Left forelimb (tissue), 1 donor: ENCODE results near the gene IYD.
"Not testable (repeated sequence)": the region's sequence is repeated elsewhere in the genome, so short reads cannot be mapped to it uniquely, and the experiment has no call there.

Experiments used
- DNase-seq: peaks from one replicate; pipeline ENCODE4 v3.0.0-alpha.2; 2018; ENCODE audit warnings: low spot score

Gene IYD

GRCh38 chr6:150430815-150431214, 62.0 kb downstream of the IYD start:
- no peak for DNase-seq

GRCh38 chr6:150435360-150435759, 66.5 kb downstream of the IYD start:
- DNase-seq, result no peak

GRCh38 chr6:150435832-150436231, 67.0 kb downstream of the IYD start:
- no peak for DNase-seq

DNA sequence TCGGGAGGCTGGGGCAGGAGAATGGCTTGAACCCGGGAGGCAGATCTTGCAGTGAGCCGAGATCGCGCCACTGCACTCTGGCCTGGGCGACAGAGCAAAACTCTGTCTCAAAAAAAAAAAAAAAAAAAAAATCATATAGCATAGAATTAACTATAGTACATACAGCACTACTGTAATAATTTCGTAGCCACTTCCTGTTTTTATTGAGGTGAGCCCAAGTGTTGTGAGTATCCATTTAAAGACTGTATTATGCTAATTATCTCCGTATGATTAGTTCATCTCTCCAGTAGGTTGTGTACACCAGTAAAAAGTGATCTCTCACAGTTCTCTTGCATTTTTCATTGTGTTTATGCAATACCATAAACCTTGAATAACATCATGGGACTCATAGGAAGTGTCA, 70.6 kb downstream of the IYD start:
- no peak for DNase-seq

GRCh38 chr6:150443621-150444020, 74.8 kb downstream of the IYD start:
- no peak for DNase-seq

DNA sequence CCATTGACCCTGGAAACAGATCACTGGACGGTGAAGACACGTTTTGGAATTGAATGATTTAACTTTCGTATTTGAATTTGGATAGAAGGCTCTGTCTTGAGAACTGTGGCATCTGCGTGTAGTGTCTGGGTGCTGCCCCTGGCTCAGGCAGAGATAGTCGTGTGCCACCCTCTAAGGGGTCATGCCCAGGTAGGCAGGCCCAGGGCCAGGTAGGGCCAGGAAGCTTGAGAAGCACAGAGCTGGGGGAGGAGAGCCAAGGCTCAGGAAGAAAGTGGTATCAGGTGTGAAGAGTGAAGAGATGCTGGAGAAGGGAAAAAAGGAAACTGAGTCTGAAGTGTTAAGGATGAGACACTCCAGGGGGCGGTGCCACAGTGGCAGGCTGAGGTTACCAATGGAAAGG, 75.5 kb downstream of the IYD start:
- DNase-seq, result no peak

GRCh38 chr6:150445486-150445885, 76.7 kb downstream of the IYD start:
- DNase-seq, result no peak

GRCh38 chr6:150448221-150448620, 79.4 kb downstream of the IYD start:
- DNase-seq, result no peak

DNA sequence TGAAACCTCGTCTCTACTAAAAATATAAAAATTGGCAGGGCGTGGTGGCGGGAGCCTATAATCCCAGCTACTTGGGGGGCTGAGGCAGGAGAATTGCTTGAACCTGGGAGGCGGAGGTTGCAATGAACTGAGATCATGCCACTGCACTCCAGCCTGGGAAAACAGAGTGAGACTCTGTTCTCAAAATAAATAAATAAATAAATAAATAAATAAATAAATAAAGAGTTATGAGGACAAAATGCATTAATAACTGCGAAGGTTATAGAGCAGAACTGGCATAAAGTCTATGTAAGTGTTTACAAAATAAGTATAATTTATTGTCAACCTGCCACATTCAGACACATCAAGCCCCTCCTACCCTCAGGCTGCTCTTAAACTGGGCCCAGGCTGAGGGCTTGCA, 80.2 kb downstream of the IYD start:
- not testable (repeated sequence) for DNase-seq

DNA sequence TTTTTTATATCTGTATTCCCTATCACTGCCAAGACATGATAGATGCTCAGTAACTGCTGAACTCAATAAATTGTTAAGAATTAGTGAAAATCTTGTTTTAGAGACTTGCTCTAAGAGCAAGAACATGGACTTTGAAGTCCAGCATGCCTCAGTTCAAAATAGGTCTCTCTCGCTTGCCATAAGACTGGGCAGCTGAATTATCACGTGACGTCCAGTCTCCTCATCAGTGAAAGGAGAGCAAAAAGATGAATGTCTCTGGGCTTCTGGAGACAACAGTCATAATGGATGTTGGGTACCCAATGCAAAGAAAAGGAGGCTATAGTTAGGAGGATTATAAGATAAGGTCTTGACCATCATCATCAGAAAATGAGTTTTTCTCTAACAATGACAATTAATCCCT, 82.1 kb downstream of the IYD start:
- no peak for DNase-seq

DNA sequence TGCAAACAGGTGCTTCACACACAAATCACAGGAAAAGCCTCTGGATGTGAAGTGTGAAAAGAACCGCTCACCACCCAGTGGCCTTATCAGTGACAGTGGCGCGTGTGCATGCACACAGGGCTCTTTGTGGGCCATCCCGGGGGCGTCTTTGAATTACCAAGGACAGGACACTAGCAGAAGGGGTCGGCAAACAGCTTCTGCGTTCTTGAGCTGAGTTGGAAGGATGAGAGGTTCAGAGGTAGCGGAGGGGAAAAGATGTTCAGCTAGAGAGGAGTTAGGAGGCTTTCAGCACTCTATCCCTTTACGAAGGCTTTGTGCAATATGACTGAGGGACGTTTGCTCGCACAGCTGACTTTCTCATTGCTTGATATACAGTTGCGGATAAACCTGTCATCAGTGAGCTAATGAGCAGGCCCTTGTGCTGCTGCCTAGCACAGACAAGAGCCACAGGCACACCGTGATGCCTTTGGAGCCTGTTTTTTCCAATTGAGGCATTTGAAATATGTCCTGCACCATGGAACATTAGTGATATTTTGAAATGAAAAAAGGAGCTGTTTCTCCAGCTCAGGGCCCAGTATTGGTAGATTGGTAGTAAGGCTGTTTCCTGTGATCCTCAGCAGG, 83.1 kb downstream of the IYD start:
- DNase-seq, result no peak

- DNase-seq, result peak; percentile 70
Measured at GRCh38 chr6:150452428-150453243, 83.8 kb downstream of the IYD start.

DNA sequence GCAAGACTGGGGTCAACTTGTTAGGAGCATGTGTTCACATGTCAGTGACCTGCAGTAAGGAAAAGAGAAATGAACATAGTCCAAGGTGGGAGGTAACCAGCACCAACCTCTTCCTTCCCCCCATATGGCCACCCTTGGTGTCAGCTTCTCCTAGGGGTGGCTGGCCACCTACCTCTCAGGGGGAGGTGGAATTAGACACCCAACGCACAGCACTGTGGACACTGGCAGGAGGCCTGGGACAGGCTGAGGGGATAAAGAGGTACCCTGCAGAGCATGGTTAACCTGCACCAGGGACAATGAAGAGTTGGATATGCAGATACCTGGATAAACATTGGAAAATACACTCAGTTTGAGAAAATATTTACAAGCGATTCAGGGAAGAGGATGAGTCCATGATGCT, 84.5 kb downstream of the IYD start:
- DNase-seq, result no peak
